Liver (tissue), 9 donors: Measurements from ENCODE around the gene DMPK. TPM values are rescaled to one million over a fixed set of nuclear protein-coding genes. Genes with fewer than 3 reads are reported as not detected.

Source experiments
- DNase-seq: peaks from one replicate; pipeline ENCODE4 v3.0.0-alpha.2; 2017; ENCODE audit warnings: low spot score
- H3K27ac ChIP-seq, 2 donors: one replicate each; pipeline ENCODE4 v1.7.0; 2013; ENCODE audit warnings: inconsistent platforms in 2 of 2, low read length in 2 of 2, control low read depth in 1 of 2, low read depth in 1 of 2, mild to moderate bottlenecking in 1 of 2
- H3K27me3 ChIP-seq, 4 donors: one replicate each; pipeline versions ENCODE4 v1.6.1 to v1.7.0; 2013; ENCODE audit warnings: low read length in 3 of 4, inconsistent platforms in 1 of 4, mild to moderate bottlenecking in 1 of 4, moderate library complexity in 1 of 4; ENCODE audit not compliant: control insufficient read depth in 4 of 4, insufficient read depth in 4 of 4
- H3K36me3 ChIP-seq, 4 donors: one replicate each; pipeline versions ENCODE4 v1.6.1 to v1.7.0; 2013; ENCODE audit warnings: low read length in 3 of 4, mild to moderate bottlenecking in 3 of 4, low read depth in 1 of 4, moderate library complexity in 1 of 4; ENCODE audit not compliant: control insufficient read depth in 4 of 4, insufficient read depth in 3 of 4
- H3K4me1 ChIP-seq, 4 donors: one replicate each; pipeline versions ENCODE4 v1.6.1 to v1.7.0; 2013; ENCODE audit warnings: low read length in 3 of 4, mild to moderate bottlenecking in 3 of 4, moderate library complexity in 1 of 4; ENCODE audit not compliant: control insufficient read depth in 4 of 4, insufficient read depth in 4 of 4
- H3K4me3 ChIP-seq, 3 donors: one replicate each; pipeline versions ENCODE4 v1.6.1 to v1.7.0; 2013; ENCODE audit warnings: low read length in 3 of 3, control low read depth in 1 of 3, low read depth in 1 of 3, mild to moderate bottlenecking in 1 of 3
- H3K9ac ChIP-seq, 2 donors: one replicate each; pipeline ENCODE4 v1.7.0; 2013; ENCODE audit warnings: low read length in 2 of 2, mild to moderate bottlenecking in 2 of 2, moderate library complexity in 2 of 2, control low read depth in 1 of 2, low read depth in 1 of 2
- H3K9me3 ChIP-seq, 4 donors: one replicate each; pipeline versions ENCODE4 v1.6.1 to v1.7.0; 2013; ENCODE audit warnings: low read length in 3 of 4; ENCODE audit not compliant: control insufficient read depth in 4 of 4
- ATF3 ChIP-seq: IDR thresholded peaks from 2 replicates; pipeline ENCODE4 v1.6.1; 2016; ENCODE audit warnings: antibody characterized with exemption
- EGR1 ChIP-seq, 2 donors: IDR thresholded peaks; 2 replicates each; pipeline ENCODE4 v1.6.1; 2016 to 2018; ENCODE audit warnings: antibody characterized with exemption in 2 of 2, low read depth in 2 of 2
- FOXA2 ChIP-seq: IDR thresholded peaks from 2 replicates; pipeline ENCODE4 v1.6.1; 2016; ENCODE audit warnings: antibody characterized with exemption
- GABPA ChIP-seq, 2 donors: IDR thresholded peaks in 1 of 2; conservative IDR thresholded peaks in 1 of 2; 2 replicates each; pipeline ENCODE4 v1.6.1; 2016; ENCODE audit warnings: antibody characterized with exemption in 2 of 2, mild to moderate bottlenecking in 1 of 2, moderate library complexity in 1 of 2
- HNF4G ChIP-seq: IDR thresholded peaks from 2 replicates; pipeline ENCODE4 v1.6.1; 2016; ENCODE audit warnings: antibody characterized with exemption
- JUND ChIP-seq, 2 donors: IDR thresholded peaks; 2 replicates each; pipeline ENCODE4 v1.6.1; 2016; ENCODE audit warnings: antibody characterized with exemption in 2 of 2
- MAX ChIP-seq: IDR thresholded peaks from 2 replicates; pipeline ENCODE4 v1.6.1; 2016; ENCODE audit warnings: antibody characterized with exemption
- NR2F2 ChIP-seq: IDR thresholded peaks from 2 replicates; pipeline ENCODE4 v1.6.1; 2016; ENCODE audit warnings: antibody characterized with exemption
- REST ChIP-seq: IDR thresholded peaks from 2 replicates; pipeline ENCODE4 v1.6.1; 2016; ENCODE audit warnings: antibody characterized with exemption, mild to moderate bottlenecking
- RXRA ChIP-seq, 2 donors: IDR thresholded peaks; 2 replicates each; pipeline ENCODE4 v1.6.1; 2017 to 2018; ENCODE audit warnings: antibody characterized with exemption in 2 of 2, mild to moderate bottlenecking in 1 of 2
- SP1 ChIP-seq: IDR thresholded peaks from 2 replicates; pipeline ENCODE4 v1.6.1; 2018; ENCODE audit warnings: antibody characterized with exemption, mild to moderate bottlenecking
- TAF1 ChIP-seq: conservative IDR thresholded peaks from 2 replicates; pipeline ENCODE4 v1.6.1; 2016; ENCODE audit warnings: antibody characterized with exemption, mild to moderate bottlenecking
- ZBTB33 ChIP-seq: IDR thresholded peaks from 2 replicates; pipeline ENCODE4 v1.6.1; 2016; ENCODE audit warnings: antibody characterized with exemption
- WGBS: extraction: QIAGEN DNeasy Blood & Tissue Kit; methylation state at CpG from one replicate; pipeline ENCODE4 v1.1.7; 2013; 5-methylcytosine and 5-hydroxymethylcytosine counted together
- polyA plus RNA-seq, 2 donors: library from polyadenylated mRNA; stranded (reverse) in 1 of 2; unstranded in 1 of 2; fragments of 200-250 nt in 1 of 2; fragments of >200 nt in 1 of 2; fragmentation: Nextera tagmentation in 1 of 2; extraction: Ambion mirVana in 1 of 2; gene quantifications; one replicate each; pipeline versions ENCODE4 v1.2.1 to v1.2.3, GENCODE V29; 2013 to 2015
- total RNA-seq, 2 donors: library from RNA; depleted of rRNA; stranded (reverse); fragments of >200 nt; gene quantifications; one replicate each; pipeline ENCODE4 v1.2.3, GENCODE V29; 2014
- donor health status: healthy.
- donor health status: healthy.
- donor health status: healthy.
- donor health status: healthy.
- donor health status: healthy.

Gene DMPK
- total and polyA plus RNA-seq, 4 donors: 1.8 to 12.5 (median 6.1) TPM

GRCh38 chr19:45826934-45827333 is 44.6 kb upstream of the DMPK start (continued):
- TF ChIP-seq MAX (no peak), FOXA2 (no peak)

GRCh38 chr19:45825917-45826893 is 43.9 kb upstream of the DMPK start:
- H3K9ac ChIP-seq: no peak overlapping the region
- no peaks in the 10 kb centered on the region for H3K27me3 ChIP-seq
- no peak overlapping the region for H3K27ac ChIP-seq
- TF ChIP-seq HNF4G: no peak
- no peak for TF ChIP-seq NR2F2
- no peak for TF ChIP-seq RXRA (IDR thresholded peaks at IDR 0.05)
- no peak for TF ChIP-seq FOXA2
- no peak for TF ChIP-seq SP1
- no peak for TF ChIP-seq JUND (IDR thresholded peaks at IDR 0.05)
- no peak for TF ChIP-seq ATF3
- TF ChIP-seq TAF1: no peak
- TF ChIP-seq EGR1 (IDR thresholded peaks at IDR 0.05; ENCODE audit: low read depth in 2 of 2): no peak
- TF ChIP-seq ZBTB33: no peak
- no peak for TF ChIP-seq MAX
- DNase-seq: no peak
- no peak overlapping the region for H3K4me3 ChIP-seq
- H3K36me3 ChIP-seq: peaks cover 35 to 92% (median 41%) of the 10 kb centered on the region in 4 donors
- H3K9me3 ChIP-seq: no peaks in the 10 kb centered on the region
- H3K4me1 ChIP-seq: no peaks in the 10 kb centered on the region
- WGBS: 88% methylated on average over 22 of the region's 22 CpGs

GRCh38 chr19:45825263-45825605 is 42.9 kb upstream of the DMPK start:
- Histone ChIP-seq H3K9ac (no peak overlapping the region), H3K9me3 (no peaks in the 10 kb centered on the region), H3K27me3 (no peaks in the 10 kb centered on the region), H3K36me3 (peaks cover 34 to 91% (median 41%) of the 10 kb centered on the region in 4 donors), H3K4me3 (no peak overlapping the region), H3K4me1 (no peaks in the 10 kb centered on the region), H3K27ac (no peak overlapping the region)
- 96% methylated on average over 8 of the region's 8 CpGs for WGBS
- DNase-seq: no peak
- TF ChIP-seq EGR1 (IDR thresholded peaks at IDR 0.05; ENCODE audit: low read depth in 2 of 2) (no peak), GABPA (IDR thresholded peaks at IDR 0.05 in 1 of 2, conservative IDR thresholded peaks at IDR 0.05 in 1 of 2) (no peak), SP1 (no peak), NR2F2 (no peak), REST (no peak), ATF3 (no peak)
